HG03565 (cell line): ENCODE measurements around the gene CALML3.
"Not testable (repeated sequence)": the region's sequence is repeated elsewhere in the genome, so short reads cannot be mapped to it uniquely, and the experiment has no call there.

Experiments
- ATAC-seq: cut with Tn5 transposase; IDR thresholded peaks from one replicate; pipeline ENCODE4 v1.9.1; 2021; ENCODE audit warnings: mild to moderate bottlenecking, moderate library complexity; ENCODE audit not compliant: unreplicated experiment

The CALML3 gene

GRCh38 chr10:5524641-5525560 is at the start of gene CALML3:
CALML3 (plus strand) TSS chr10:5524961; CDS start chr10:5525086, 125 bp downstream.
- no peak for ATAC-seq

GRCh38 chr10:5475088-5475487 is 49.7 kb upstream of the CALML3 start:
- ATAC-seq = not testable (repeated sequence)

- not testable (repeated sequence) for ATAC-seq
Measured at GRCh38 chr10:5475974-5476807, 48.6 kb upstream of the CALML3 start.

GRCh38 chr10:5476918-5477525 is 47.7 kb upstream of the CALML3 start:
- no peak for ATAC-seq

DNA sequence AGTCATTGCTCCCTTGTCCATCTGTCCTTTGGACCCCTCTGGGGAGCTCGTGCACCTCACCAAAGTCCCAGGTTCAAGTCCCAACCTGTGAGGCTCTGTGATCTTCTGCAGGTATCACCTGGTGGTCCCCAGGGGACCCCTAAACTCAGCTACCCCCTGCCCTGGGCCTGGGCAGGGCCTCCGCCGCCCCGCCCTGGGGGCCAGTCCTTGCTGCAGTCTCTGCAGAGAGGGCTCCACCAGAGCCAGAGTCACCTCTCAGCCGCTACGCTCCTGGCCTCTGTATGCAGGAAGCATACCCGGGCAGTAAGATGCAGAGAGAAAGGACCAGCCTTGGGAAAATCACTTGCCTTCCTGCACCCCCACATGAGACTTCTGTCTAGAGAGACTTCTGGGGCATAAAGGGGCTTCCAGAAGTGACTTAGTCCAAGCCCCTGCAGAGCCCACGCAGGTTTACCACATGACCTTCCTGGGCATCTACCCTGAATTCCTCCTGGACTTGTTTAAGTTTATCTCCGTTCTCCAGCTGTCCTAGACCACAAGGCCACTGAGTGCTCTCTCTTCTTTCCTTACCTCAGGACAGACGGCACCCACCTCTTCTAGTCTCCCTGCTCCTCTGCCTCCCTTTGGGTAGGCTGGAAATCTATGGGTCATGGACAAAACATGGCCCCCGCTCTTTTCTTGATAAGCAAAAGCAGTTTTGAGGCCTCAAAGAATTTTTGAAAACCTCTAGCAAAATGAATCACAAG is 46.6 kb upstream of the CALML3 start:
- ATAC-seq = no peak

DNA sequence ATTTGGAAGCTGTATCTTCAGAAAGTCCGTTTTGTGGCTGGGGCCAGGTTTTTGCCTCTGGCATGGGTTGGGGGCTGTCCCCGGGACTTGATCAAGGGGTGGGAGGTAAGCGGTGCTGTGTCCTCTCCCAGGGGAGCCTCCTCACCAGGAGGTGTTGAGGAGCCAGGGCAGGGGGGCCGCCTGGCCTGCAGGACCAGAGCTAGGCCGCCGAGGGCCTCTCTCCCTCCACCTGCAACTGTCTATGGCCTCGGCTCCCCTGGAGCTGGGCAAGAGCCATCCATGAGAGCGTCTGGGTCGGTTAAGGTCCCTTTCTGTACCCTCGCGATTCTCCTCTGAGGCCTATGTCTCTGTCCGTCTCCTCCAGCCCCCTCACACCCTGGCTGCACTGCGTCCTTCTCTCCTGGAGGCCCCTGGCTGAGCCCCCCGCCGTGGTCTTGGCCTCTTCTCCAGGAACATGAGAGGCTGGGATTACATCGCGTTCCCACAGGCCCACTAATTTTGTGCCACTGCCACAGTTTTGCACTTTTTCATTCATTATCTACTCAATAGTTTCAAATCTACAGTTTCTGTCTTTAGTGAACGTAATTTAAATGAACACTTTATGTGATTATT is 46.0 kb upstream of the CALML3 start:
- ATAC-seq = no peak

GRCh38 chr10:5479481-5480161 is 45.1 kb upstream of the CALML3 start:
- no peak for ATAC-seq

GRCh38 chr10:5480162-5480941 is 44.4 kb upstream of the CALML3 start:
- no peak for ATAC-seq

DNA sequence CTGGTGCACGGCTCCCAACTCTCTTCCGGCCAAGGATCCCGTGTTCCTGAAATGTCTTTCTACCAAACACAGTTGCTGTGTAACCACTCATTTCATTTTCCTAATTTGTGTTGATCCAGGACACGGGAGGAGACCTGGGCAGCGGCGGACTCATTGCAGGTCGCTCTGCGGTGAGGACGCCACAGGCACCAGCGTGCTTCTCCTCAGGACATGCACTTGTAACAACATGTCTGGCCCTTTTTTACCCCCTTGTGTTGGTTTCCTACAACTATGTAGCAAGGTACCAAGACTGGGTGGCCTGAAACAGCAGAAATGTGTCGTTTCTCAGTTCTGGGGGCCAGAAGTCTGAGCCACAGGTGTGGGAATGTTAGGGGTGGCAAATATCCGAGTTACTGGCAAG is 43.6 kb upstream of the CALML3 start:
- ATAC-seq = no peak

GRCh38 chr10:5482016-5482415 is 42.7 kb upstream of the CALML3 start:
- ATAC-seq = no peak

DNA sequence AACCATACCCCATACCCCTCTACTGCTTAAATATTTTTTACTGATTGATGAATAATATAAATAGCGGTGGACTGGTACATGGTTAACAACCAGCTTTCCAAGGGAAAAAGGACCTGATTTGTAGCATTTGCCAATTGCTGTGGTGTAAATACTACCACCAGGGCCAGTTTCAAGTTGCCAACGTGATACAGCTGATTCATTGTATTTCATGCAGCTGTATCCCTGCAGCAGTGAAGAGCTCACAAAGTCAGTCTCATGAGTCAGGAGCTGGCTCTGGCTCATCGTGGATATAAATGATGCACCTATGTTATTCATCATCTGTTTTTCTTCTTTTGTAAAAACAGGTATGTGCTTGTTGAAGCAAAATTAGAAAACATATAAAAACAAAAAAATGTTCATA is 40.6 kb upstream of the CALML3 start:
- ATAC-seq = no peak

- no peak for ATAC-seq
Measured at GRCh38 chr10:5485290-5485689, 39.5 kb upstream of the CALML3 start.

GRCh38 chr10:5485948-5486852 is 38.6 kb upstream of the CALML3 start:
- no peak for ATAC-seq

DNA sequence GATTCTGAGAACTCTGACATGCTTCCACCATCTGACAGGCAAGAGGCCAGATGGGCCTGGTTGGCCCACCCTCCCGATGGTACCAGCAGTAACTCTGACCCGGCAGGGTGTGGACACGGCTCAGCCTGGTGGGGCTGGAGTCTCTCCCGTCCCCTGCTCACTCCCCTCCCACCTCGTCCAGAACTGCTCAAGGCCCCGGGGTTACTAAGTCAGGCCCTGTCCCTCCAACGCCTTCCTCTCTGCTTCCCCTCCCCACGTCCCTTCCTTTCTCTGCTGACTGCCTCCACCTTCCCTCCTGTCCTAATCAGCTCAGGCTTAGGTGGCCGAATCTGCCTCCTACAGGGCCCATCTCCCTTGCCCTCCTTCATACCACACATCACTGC is 37.9 kb upstream of the CALML3 start:
- ATAC-seq = no peak

GRCh38 chr10:5488272-5489161 is 36.2 kb upstream of the CALML3 start:
- no peak for ATAC-seq

DNA sequence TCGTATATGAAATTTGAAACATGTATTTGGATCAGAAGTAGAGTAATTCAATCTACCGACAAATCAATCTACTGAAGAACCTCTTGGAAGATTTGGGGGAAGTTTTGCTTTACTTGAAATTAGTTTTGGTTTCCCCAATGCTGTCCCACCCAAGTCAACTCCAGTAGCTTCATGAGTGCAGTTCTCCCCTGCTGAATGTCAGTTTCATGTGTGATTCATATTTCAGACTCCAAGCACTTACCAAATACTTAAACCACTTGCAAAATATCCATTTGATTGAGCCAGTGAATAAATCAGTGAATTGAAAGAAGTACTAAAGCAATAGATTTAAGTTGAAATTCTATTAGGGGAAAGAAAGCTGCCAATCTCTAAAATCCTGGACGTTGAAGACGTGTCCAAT is 34.7 kb upstream of the CALML3 start:
- no peak for ATAC-seq
